Right lung (tissue), 5 donors: ENCODE results near the gene MGAT4A. TPM values are rescaled to one million over a fixed set of nuclear protein-coding genes. Genes with fewer than 3 reads are reported as not detected.
"Not testable (repeated sequence)": the region's sequence is repeated elsewhere in the genome, so short reads cannot be mapped to it uniquely, and the experiment has no call there.

ENCODE experiments used
- DNase-seq, 2 donors: peaks; one replicate each; pipeline ENCODE4 v3.0.0-alpha.2; 2013
- polyA plus RNA-seq, 5 donors: library from polyadenylated mRNA; unstranded; fragments of 120-200 nt; gene quantifications; one replicate each; pipeline versions ENCODE4 v1.2.1 to v1.2.3, GENCODE V29; 2013; ENCODE audit warnings: inconsistent platforms in 1 of 5, low replicate concordance in 1 of 5; ENCODE audit not compliant: insufficient read length in 5 of 5, insufficient read depth in 1 of 5

MGAT4A gene
- polyA plus RNA-seq, 5 donors, result 11.5 to 21.5 (median 19.1) TPM

DNA sequence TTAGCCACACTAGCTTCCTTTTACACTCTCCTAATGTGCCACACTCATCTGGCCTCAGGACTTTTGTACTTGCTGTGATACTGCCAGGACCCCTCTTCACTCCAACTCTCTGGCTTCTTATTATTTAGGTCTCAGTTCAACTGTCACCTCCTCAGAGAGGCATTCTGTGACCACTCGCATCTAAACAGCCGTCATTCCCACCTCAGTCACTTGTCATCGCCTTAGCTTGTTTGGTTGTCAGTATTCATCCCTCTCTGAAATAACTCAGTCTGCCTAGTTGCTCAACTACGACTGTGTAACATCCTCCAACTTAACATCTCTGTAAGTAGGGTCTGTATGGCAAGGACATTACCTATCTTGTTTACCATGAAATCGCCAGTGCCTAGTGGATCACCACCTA, 27.2 kb downstream of the MGAT4A start:
- no peak for DNase-seq

DNA sequence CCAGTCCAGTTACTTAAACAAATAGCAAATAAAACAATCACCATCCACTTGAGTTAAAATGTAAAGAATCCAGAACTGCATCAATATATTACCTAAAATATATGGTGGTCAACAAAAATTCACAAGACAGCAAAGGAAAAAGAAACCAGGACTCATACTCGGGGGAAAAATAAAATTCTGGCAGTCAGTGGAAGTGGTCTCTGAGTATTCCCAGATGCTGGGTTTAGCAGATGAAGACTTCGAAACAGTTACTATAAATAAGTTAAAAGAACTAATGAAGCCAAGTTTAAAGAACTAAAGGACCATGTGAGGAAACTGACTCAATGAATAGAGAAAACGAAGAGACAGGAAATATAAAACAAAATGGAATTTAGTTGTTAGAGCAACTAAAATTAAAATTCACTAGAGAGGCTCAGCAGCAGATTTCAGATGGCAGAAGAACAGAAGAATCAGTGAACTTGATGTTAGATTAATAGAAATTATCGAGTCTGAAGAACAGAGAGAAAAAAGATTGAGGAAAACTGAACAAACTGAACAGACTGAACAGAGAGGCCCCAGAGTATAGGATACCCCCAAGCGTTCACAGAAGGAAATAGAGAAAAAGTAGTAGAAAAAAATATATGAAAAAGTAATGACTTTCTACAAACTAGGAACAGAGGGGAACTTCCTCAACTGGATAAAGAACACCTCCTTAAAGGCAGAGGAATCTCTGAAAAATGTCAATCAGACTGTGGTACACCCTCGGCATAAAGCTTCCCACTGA, 27.9 kb downstream of the MGAT4A start:
- DNase-seq, result peak; percentile 60 to 62

DNA sequence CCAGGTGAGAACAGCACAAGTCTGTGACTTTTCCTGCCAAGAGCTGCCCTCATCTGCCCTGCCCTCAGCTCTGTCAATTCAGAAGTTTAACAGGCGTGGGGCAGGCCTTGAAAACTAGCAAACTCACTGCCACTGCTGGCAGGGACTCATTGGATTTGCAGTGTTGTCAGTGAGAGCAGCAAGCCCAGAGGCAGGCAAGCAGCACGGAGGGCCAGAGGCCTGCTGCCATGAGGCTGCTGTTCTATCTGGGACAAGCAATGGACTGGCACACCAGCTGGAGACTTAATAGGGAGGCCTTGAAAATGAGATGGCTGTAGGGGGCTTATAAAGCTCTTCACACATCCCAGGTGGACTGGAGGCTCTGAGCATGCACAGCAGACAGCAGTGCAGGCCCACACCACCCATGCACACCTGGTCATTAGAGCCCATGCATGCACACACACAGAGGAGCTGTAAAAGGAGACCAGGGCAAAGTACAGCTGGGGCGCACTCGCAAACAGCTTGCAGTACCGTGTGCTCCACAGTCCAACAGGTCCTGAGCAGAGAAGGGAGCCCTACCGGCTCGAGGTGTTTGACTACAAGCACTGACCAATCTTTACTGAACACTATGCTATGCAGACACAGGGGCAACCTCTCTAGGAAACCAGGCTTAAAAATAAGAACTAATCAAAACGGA, 28.7 kb downstream of the MGAT4A start:
- DNase-seq, result no peak

DNA sequence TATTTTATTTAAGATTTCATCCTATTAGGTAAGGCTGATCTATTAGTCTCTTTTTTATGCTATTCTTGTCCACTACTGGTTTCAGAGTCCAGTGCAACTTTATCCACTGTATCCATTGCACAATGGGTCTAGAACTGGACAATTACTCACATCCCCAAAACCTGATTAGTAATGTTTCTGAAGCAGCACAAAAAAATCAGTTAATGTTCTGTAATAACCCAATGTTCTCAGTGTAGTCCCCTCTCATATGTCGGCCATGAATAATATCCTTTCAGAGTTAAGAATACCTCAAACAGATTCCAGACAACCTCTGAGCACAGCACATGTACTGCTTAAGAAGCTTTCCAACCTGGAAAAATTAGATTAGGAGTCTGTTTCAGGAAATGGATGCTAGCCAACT, 29.7 kb downstream of the MGAT4A start:
- DNase-seq, result no peak

DNA sequence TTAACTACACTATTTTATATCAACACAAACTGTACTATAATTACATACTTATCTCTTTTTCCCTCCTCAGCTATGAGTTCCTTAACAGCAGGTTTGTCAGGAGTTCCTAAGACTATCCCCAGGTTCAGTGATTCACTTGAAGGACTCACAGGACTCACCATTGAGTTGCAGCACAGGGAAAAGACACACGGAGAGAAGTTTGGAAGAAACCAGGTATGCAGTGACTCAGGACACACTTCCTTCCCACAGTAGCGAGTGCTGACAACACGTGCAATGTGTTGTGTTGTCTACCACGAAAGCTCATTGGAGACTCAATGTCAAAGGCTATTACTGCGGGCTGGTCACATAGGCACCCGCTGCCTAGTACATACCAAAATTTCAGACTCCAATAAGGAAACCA, 32.0 kb downstream of the MGAT4A start:
- no peak for DNase-seq

DNA sequence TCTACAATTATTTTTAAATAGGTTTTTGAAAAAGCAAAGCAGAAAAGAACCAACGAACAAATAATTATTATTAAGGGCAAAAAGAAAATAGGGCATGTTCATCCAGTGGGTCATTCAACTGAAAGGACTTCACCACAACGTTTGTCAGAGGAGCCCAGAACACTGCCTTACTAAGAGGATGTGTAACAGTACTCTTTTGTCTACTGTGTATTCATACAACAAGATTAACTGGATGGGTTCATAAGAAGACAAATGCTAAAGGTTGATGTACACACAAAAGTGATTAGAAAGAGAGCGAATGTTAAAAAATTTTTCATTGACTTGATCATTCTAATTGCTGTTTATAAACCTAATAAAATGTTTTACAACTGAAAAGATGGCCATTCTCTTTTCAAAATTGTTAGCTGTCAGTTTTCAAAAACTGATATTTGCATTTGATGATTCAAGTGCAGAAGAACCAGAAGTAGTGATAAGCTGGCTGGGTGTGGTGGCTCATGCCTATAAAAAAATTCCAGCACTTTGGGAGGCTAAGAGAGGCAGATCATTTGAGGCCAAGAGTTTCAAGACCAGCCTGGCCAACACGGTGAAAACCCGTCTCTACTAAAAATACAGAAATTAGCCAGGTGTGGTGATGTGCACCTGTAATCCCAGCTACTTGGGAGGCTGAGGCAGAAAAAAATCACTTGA, 33.1 kb downstream of the MGAT4A start:
- DNase-seq, result no peak

DNA sequence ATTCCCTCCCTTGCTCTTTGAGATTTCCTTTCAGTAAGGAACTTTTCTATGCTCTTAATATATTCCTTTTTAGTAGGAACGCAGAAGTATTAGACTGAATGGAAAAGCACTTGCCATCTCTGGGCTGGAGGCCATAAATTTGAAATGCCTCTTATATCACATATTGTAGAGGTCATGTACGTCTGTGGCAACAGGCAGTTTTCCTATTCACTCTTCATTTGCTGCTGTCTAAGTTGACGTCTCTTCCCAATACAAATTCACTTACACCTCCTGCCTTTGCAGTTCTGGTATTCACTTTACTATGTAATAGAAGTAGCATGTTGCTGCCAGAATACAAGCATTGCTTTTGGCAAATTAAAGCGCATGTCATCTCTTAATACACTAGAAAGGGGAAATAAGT, 34.7 kb downstream of the MGAT4A start:
- DNase-seq, result no peak

DNA sequence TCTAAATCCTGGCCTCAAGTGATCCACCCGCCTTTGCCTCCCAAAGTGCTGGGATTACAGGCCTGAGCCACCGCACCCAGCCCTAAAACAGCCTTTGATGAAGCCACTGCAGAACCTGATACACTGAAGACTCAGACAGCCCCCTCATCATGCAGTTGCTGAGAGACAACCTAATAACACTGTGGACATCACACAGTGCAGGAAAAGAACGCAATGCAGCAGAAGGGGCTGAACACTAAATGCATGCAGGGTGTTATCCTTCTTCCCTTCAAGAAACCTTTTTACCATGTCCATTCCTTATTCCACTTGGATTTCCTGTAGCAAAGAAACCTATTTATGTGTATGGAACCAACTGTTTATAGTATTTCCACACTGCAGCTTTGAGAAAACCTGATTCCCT, 35.7 kb downstream of the MGAT4A start:
- no peak for DNase-seq

DNA sequence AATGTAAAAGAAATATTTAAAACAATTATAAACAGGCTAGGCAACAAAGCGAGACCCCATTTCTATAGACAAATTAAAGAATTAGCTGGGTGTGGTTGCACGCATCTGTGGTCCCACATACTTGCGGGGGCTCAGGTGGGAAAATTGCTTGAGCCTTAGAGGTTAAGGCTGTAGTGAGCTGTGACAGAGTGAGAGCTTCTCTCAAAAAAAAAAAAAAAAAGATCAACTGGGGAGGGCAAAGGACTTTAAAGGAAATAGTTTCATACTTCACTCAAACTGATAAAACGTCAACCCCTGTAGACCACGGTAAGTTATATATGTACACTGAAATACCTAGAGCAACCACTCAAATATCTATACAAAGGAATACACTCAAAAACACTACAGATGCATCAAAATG, 37.5 kb downstream of the MGAT4A start:
- DNase-seq, result no peak

DNA sequence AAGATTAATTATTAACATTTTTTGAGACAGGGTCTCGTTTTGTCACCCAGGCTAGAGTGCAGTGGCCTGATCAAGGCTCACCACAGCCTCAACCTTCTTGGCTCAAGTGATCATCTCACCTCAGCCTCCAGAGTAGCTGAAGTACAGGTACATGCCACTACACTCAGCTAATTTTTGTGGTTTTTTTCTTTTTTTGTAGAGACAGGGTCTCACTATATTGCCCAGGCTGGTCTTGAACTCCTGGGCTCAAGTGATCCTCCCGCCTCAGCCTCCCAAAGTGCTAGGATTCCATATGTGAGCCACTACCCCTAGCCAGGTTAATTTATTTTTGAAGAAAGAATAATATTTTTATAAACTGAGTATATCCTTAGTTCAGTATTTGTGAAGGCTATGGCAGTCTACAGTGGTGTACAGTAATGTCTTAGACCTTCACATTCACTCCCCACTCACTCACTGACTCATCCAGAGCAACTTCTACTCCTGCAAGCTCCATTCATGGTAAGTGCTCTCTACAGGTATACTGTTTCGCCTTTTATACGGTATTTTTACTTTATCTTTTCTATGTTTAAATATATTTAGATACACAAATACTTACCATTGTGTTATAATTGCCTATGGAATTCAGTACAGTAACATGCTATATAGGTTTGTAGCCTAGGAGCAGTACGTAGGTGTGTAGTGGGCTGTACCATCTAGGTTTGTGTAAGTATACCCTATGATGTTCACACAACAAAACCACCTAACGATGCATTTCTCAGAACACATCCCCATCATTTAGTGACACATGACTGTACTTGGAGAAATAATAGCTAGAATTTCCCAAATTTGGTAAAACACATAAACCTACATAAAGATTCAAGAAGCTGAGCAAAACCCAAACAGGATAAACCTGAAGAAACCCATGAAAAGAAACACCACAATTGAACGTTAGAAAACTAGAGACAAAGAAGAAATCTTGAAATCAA, 38.6 kb downstream of the MGAT4A start:
- no peak for DNase-seq

DNA sequence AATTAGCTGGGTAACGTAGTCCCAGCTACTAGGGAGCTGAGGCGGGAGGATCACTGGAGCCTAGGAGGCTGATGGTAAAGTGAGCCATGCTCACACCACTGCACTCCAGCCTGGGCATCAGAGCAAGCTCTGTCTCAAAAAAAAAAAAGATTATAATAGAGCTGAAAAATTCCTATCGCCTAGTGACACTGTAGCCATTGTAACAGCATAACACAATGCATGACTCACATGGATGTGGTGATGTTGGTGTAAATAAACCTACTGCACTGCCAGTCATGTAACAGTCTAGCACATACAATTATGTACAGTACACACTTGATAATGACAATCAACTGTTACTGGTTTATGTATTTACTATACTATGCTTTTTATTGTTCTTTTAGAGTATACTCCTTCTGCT, 39.6 kb downstream of the MGAT4A start:
- DNase-seq, result no peak

DNA sequence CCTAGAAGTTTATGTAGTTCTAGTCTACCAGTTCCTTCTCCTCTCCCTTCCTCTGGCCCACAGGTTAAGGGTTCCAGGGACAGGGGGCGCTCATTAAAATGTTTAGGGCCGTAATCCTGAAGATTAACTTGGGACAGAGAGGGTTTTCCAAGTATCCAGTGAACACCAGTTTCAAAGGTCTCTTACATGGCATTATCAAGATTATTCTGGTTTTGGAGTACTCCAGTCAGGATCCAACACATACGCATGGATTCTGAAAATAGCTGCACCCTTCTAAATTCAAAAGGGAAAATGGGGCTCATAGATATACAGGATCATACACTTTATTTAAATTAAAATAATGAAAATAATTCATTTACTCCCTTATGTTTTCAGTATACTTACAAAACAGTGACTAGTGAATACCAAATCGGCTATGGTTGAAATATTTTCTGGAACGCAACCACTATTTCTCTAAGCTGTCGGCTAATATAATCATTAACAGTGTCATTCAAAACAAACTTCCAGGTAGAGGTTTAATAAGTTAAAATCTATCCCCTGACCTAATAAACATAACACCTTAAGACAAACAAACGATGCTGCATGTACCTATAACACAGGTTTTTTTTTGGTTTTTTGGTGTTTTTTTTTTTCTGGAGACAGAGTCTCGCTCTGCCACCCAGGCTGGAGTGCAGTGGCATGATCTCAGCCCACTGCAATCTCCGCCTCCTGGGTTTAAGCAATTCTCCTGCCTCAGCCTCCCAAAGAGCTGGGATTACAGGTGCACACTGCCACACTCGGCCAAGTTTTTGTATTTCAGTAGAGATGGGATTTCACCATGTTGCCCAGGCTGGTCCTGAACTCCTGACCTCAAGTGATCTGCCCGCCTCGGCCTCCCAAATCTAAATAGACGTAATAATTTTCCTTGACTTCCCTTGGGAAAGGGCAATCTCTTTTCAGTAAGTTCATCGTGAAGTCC, 44.7 kb downstream of the MGAT4A start:
- no peak for DNase-seq

DNA sequence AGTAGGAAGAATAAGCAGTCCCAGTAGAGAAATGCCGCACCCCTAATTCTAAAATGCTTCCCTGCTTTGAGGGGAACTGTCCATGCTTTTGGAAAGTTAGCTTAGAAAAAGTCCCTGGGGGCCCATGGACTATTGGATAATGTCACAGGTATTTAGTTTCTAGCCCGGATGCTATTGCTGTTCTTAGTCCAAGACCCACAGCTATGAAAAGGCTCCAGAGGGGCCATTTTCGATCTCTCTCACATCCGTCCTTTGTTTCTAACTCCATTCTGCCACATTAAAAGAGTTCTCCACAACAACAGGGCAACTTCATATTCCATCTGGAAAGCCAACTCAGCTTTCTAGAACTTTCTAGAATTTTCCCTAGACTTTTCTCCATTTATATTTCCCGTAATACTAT, 47.2 kb downstream of the MGAT4A start:
- no peak for DNase-seq

DNA sequence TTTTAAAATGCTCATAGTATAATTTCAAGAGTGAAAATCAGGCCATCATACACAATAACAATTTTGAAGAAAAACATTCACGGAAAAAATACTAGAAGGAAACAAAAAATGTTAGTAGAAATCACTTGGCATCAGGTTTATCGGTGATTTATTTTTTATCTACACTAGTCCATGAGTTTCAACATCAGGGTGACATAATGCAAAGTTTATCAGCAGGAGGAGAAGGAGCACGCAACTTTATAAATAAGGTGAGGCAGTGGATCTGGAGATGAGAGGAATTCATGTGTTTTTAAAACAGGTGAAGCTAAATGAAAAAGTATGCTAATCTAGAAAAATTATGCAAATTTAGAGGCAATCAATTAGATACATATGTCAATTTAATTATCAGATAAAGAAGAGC, 54.2 kb downstream of the MGAT4A start:
- no peak for DNase-seq

DNA sequence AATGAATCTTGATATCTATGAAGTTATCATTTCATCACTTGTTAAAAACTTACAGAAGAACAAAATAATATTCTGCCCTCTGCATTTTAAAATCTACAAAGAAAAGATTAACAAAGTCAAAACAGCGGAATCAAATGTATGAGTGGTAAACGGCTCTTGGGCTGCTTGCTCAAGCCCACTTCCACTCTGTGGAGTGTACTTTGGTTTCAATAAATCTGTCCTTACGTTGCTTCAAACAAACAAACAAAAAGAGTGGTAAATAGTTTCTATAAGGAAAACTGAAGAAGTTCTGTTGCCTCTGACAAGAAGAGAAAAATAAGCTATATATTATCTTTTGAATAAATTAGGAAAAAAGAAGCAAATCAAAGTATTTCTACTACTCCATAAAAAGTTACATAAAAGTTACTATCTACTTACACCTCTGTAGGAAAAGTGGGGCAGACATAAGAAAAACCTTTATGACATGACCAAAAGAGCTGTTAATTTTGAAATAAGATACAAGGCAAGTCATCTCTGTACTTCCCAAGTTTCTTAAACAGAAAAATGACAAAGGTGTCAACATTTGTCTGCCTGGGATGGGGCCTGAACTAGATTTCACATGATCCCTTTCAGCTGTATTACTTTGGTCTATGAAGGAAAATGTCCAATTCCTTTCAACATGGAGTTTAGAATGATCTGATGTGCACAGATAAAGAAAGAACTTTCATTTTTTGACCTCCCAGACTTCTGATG, 56.5 kb downstream of the MGAT4A start:
- DNase-seq, result no peak

DNA sequence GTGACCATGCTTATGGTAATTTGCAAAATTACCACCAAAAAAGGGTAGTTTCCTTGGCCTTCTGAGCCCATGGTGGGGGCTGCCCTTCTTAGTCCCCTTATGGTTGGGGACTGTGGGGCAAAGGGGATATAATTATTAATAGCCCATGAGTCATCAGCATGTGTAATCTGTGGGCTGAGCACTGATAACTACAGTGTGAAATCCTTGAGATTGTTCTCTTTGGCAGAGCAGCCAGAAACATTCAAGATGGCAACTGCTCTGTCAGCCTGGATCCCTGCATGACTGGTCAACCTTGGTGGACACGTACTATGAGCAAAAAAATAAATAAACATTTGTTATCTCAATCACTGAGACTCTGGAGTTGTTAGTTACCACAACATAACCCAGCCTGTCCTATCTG, 61.3 kb downstream of the MGAT4A start:
- DNase-seq, result no peak

DNA sequence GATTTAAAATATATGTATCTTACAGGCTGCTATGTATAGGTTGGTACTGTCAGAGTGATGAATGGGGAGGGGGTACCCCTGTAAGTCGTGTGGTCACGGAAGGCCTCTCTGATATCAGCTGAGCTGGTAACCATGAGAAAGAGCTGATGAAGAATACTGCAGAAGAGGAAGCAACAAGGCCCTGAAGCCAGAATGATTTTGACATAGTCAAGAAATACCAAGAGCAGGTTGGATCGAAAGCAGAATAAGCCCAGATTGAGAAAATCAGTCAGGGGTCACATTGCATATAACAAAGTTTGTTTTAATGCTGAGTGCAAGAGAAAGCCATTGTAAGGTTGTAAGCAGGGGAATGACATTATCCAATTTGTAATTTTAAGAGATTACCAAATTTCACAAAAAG, 65.3 kb downstream of the MGAT4A start:
- no peak for DNase-seq

DNA sequence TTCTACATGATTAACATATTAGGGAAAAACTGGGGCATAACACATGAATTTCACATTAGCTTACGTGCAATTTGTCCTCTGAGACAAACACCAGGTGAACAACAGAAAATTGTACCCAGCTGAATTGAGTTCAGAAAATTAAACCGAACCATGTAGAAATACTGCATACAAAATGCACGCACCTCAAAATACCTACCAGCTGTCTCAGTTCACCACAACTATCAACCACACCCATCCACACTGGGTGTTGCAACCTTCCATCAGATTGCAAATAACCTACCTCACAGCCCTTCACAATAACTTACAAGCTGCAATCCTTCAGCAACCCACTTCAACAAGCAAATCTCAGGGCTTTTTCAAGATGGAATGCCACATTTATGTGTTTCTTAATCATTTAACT, 66.6 kb downstream of the MGAT4A start:
- DNase-seq, result no peak

DNA sequence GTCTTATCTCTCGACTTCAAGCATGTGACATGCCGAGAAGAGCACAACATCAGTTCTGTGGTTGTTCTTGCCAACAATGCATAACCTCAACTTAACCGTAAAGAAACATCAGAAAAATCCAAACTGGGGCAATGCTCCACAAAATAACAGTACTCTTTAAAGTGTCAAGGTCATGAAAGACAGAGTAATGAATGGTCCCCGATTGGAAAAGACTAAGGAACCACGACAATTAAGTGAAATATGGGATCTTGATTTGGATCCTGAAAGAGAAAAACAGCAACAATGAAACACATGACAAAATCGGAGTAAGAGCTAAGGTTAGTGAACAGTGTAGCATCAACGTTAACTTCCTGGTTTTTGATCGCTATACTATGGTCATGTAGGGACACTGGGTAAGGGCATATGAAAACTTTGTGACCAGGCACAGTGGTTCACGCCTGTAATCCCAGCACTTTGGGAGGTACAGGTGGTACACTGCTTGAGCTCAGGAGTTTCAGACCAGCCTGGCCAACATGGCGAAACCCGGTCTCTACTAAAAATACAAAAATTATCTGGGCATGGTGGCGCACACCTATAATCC, 67.3 kb downstream of the MGAT4A start:
- no peak for DNase-seq

DNA sequence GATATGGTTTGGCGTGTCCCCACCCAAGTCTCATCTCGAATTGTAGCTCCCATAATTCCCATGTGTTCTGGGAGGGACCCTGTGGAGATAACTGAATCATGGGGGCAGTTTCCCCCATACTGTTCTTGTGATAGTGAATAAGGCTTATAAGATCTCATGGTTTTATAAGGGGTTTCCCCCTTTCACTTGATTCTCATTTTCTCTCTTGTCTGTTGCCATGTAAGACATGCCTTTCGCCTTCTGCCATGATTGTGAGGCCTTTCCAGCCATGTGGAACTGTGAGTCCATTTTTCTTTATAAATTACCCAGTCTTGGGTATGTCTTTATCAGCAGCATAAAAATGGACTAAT, 71.5 kb downstream of the MGAT4A start:
- not testable (repeated sequence) for DNase-seq
